Stimulated activated CD8-positive, alpha-beta memory T cell treated with anti-CD3 and anti-CD28 coated beads, Interleukin-7, amount 100 ng/mL, for 24 hours (primary cell): ENCODE measurements around the gene CHST12.
"Not testable (repeated sequence)": the region's sequence is repeated elsewhere in the genome, so short reads cannot be mapped to it uniquely, and the experiment has no call there.

Source experiments
- DNase-seq: peaks from one replicate; pipeline ENCODE4 v3.0.0-alpha.2; 2020; ENCODE audit warnings: low read depth

The CHST12 gene

GRCh38 chr7:2378125-2378524 lies 25.3 kb upstream of the CHST12 start:
- DNase-seq: not testable (repeated sequence)

DNA sequence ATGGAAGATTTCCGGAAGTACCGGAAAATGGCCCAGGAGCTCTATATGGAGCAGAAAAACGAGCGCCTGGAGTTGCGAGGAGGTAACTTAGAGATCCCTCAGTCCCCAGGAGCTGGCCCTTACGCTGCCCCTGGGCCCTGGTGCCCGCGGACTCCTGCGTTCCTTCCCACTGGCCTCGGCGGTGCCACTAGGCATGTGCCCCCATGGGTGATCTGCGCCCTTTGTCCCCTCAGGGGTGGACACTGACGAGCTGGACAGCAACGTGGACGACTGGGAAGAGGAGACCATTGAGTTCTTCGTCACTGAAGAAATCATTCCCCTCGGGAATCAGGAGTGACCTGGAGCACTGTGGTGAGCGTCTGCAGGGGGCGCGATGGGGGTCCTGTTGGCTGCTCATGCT lies 24.2 kb upstream of the CHST12 start:
- DNase-seq: no peak

GRCh38 chr7:2379821-2380450 lies 23.5 kb upstream of the CHST12 start:
- DNase-seq: no peak

GRCh38 chr7:2380461-2380860 lies 22.9 kb upstream of the CHST12 start:
- DNase-seq: no peak

GRCh38 chr7:2381227-2381626 lies 22.2 kb upstream of the CHST12 start:
- DNase-seq: no peak

DNA sequence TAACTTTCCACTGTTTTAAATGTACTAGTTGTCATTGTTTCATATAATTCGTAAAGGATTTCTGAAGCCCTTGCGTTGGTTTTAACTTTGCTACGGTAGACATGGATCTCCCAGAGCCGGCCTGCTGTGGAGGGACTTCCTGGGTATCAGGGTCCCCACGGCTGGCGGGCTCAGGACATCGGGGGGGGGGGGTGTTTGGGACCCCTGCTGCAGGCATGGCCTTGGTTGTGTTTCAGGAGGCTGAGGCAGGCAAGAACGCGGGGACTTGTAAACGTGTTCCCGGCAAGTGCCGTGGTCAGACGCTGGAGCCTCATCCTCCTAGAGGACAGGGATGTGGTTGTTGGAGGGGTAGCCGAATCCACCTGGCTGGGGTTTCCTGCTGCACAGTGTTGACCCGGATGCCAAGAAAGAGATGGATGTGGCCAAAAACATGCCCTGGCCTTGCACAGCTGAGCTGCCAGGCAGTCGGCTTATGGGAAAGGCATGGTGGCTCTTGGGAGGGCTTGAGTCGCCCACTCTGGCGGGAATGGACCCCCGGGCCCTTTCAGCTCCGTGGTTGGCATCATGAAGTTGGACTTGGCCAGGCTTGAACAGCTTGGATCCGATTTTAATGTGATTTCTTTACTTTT lies 21.4 kb upstream of the CHST12 start:
- no peak for DNase-seq

DNA sequence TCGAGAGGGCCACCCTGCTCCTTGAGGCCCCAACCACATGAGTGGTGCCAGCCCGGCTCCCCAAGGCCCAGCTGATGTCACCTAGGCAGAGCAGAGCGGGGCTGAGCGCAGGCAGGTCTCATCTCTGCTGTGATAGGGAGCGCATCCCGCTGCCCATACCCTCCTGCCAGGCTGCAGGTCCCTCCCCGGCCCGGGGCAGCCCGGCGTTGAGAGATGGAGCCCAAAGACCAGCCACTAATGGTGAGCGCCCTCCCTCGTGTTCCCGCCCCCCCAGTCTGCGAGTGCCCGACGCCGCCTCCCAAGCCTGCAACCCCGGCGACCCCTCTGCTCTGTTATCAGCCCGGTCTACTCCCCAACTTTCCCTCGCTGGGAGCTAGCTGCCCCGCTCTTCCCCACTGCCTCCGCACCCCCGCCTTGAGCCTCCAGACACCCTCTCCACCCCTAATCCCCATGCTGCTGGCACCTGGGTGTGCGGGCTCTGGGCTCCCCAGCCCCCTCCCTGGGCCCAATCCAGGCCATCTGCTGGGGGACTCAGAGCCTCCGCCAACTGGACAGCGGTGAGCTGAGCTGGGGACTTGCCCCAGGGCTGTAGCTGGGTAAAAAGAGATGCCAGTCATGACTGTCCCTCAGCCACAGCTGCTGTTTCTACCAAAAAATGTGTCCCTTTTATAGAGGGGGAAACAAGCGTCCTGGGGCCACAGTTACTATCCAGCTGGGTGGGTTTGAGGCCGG lies 19.7 kb upstream of the CHST12 start:
- DNase-seq: no peak

GRCh38 chr7:2384354-2385243 lies 18.8 kb upstream of the CHST12 start:
- DNase-seq: no peak

- DNase-seq: not testable (repeated sequence)
These were observed 17.3 kb upstream of the CHST12 start for GRCh38 chr7:2386122-2386521.

DNA sequence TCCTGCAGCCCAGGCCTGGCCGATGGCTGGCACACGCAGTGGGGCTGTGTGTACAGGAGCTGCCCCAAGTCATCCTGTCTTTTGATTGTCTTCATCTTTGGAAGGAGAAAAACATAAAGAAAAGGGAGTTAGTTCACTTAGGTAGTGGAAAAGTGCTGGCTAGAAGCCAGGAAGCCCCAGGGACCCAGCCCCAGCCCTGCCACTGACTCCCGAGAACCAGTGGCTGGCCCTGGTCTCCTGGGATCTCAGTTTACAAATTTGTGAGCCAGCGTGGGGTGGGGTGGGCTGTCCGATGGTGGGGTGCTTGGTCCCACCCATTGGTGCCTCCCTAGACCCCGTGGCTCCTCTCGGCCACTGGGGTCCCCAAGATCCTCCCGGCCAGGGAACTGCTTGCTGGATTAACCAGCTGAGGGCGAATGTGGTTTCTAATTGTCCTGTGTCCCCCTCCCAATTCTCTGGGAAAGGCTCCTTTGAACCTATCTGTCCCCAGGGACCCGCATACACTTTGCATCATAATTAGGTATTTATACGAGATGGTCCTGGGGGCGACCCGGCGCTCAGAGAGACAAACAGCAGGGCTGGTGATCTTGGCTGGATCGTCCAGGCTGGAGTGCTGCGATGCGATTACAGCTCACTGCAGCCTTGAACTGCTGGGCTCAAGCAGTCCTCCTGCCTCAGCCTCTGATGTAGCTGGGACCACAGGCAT lies 16.3 kb upstream of the CHST12 start:
- no peak for DNase-seq

DNA sequence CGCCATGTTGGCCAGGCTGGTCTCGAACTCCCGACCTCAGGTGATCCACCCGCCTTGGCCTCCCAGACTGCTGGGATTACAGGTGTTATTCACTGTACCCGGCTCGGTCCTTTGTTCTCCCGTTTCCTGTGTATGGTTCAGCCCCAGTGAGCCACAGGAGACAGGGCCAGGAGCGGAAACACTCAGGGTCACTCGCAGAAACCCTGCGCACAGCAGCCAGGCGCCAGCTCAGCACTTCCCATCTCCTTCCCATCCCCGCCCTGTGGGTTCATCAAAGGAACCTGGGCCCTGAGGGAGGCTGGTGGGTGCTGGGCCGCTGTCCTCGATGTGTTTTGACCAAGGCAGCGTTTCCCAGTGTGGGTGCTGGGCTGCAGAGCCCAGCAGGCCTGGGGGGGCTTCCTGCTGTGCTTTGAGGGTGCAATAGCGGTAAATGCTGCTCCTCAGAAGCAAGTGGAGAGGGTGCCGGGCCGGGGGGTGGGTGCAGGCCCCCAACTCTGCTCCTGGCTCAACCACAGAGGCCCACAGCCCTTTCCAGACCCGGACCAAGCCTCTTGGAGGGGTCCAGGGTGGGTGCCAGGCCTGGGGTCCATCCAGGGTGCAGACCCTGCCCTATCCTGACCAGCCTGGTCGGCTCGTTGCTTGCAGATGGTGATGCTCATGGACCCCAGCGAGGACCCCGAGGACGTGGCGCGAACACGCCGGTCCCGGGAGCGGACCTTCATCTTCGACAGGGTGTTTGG lies 15.3 kb upstream of the CHST12 start:
- no peak for DNase-seq

DNA sequence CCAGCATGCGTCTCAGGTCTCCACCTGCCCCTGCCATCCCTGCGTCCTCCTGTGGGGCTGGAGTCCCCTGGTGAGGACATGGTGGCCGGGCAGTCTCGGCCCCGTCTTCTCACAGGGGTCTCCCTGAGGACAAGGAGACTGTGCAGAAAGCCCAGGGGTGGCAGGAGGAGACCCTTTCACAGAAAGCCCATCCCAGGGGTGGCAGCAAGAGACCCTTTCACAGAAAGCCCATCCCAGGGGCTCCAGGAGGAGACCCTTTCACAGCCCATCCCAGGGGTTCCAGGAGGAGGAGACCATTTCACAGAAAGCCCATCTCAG lies 14.8 kb upstream of the CHST12 start:
- DNase-seq: no peak

DNA sequence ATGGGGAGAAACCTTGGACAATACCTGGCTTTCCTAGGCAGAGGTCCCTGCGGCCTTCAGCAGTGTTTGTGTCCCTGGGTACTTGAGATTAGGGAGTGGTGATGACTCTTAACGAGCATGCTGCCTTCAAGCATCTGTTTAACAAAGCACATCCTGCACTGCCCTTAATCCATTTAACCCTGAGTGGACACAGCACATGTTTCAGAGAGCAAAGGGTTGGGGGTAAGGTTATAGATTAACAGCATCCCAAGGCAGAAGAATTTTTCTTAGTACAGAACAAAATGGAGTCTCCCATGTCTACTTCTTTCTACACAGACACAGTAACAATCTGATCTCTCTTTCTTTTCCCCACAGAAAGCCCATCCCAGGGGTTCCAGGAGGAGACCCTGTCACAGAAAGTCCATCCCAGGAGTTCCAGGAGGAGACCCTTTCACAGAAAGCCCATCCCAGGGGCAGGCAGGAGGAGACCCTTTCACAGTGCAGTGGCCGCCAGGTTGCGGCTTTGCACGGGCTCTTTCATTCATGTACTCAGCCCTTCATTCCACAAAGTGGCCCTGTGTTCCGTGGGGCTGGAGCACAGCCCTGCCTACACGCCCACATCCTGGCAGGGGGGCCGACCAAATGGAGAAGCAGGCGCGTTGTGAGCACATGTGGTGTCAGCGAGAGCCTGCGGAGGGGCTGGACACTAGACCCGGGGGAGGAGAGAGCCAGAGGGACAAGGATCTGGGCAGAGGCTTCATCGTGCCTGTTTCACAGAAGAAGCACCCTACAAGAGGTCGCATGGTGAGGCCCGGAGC lies 13.2 kb upstream of the CHST12 start:
- DNase-seq: not testable (repeated sequence)

DNA sequence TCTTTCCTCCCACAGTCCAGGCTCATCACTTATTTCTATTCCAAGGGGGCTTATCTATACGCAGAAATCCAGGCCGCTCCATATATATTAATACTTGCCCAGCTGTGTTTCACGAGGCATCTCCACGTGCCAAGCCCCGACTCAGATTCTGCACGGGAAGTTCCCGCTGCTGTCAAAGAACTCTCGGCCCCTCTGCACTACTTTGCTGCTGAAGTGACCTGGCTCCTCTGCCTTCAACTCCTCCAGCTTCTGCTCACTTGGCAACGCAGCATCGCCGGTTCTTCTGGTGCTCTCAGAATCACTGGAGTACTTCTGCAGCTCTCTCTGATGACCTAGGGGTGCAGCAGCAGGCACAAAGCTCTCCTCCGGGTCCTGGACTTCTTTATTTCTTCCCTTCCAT lies 9.7 kb upstream of the CHST12 start:
- DNase-seq: no peak

DNA sequence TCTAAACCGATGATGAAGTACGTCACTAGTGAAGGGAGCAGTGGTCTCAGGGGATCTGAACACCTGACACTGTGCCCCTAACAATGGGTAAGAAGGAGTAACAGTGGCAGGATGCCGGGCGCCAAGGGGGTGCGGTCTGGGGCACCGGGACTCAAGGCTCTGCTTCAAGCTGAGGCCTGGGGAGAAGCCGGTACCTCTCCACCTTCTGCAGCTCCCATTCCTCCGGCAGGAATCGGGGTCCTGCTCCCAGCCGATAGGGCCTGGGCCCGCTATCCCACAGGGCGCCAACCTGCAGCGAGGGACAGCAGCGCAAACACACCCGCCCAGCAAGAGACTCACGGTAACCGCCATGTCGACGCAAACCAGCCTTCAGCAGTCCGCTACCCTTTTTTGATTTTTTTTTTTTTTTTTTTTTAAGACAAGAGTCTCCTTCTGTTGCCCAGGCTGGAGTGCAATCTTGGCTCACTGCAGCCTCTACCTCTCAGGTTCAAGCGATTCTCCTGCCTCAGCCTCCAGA lies 8.8 kb upstream of the CHST12 start:
- no peak for DNase-seq

- no peak for DNase-seq
These were observed 4.9 kb upstream of the CHST12 start for GRCh38 chr7:2398506-2398905.

GRCh38 chr7:2399848-2400587 lies 3.4 kb upstream of the CHST12 start:
- no peak for DNase-seq

- no peak for DNase-seq
These were observed 761 bp upstream of the CHST12 start for GRCh38 chr7:2402687-2403013.
